Keratinocyte (primary cell): ENCODE results near the gene ZNF474. TPM values are rescaled to one million over a fixed set of nuclear protein-coding genes. Genes with fewer than 3 reads are reported as not detected.

ENCODE experiments used
- DNase-seq: peaks from one replicate; pipeline ENCODE4 v3.0.0-alpha.2; 2011; ENCODE audit warnings: low read depth, missing footprints, low spot score
- FAIRE-seq: peaks from 2 replicates; lab custom pipeline; 2011; peaks lifted over from hg19 to GRCh38; lab: Jason Lieb, UNC
- H2AFZ ChIP-seq: 2 replicates; pipeline ENCODE4 v1.6.0; 2012; ENCODE audit warnings: low read length, control low read depth, inconsistent platforms; ENCODE audit not compliant: control insufficient read depth
- H3K27ac ChIP-seq: 2 replicates; pipeline ENCODE4 v1.5.1; 2011; ENCODE audit warnings: low read length; ENCODE audit not compliant: control insufficient read depth, insufficient read depth
- H3K27me3 ChIP-seq: 3 replicates; pipeline ENCODE4 v1.6.0; 2011; ENCODE audit warnings: low read length; ENCODE audit not compliant: control insufficient read depth, insufficient read depth; ENCODE audit errors: extremely low read depth
- H3K36me3 ChIP-seq, 2 experiments: 2 replicates in 1 of 2; 3 replicates in 1 of 2; pipeline ENCODE4 v1.5.1; 2011; ENCODE audit warnings: low read length in 2 of 2, mild to moderate bottlenecking in 1 of 2; ENCODE audit not compliant: control insufficient read depth in 2 of 2, insufficient read depth in 2 of 2; ENCODE audit errors: extremely low read depth in 1 of 2
- H3K4me1 ChIP-seq: 3 replicates; pipeline ENCODE4 v1.5.1; 2011; ENCODE audit warnings: low read length; ENCODE audit not compliant: control insufficient read depth, insufficient read depth; ENCODE audit errors: extremely low read depth
- H3K4me2 ChIP-seq: 3 replicates; pipeline ENCODE4 v1.6.0; 2011; ENCODE audit warnings: low read depth, low read length; ENCODE audit not compliant: control insufficient read depth, insufficient read depth; ENCODE audit errors: extremely low read depth
- H3K4me3 ChIP-seq, 3 experiments: fragments of 200-600 bp in 1 of 3; sonication (generic) in 1 of 3; 2 replicates in 2 of 3; 3 replicates in 1 of 3; pipeline ENCODE4 v1.5.1; 2011 to 2016; ENCODE audit warnings: low read length in 3 of 3, mild to moderate bottlenecking in 3 of 3, control low read depth in 2 of 3, inconsistent platforms in 1 of 3, low read depth in 1 of 3, mixed read lengths in 1 of 3, mixed run types in 1 of 3, moderate library complexity in 1 of 3; ENCODE audit not compliant: control insufficient read depth in 2 of 3, insufficient read depth in 2 of 3; ENCODE audit errors: extremely low read depth in 1 of 3
- H3K79me2 ChIP-seq: 2 replicates; pipeline ENCODE4 v1.6.0; 2012; ENCODE audit warnings: low read length; ENCODE audit not compliant: control insufficient read depth, insufficient read depth
- H3K9ac ChIP-seq: 3 replicates; pipeline ENCODE4 v1.6.0; 2011; ENCODE audit warnings: low read length; ENCODE audit not compliant: control insufficient read depth, insufficient read depth; ENCODE audit errors: extremely low read depth
- H3K9me1 ChIP-seq: 3 replicates; pipeline ENCODE4 v1.6.0; 2011; ENCODE audit warnings: low read length; ENCODE audit not compliant: control insufficient read depth, insufficient read depth; ENCODE audit errors: extremely low read depth
- H3K9me3 ChIP-seq: 2 replicates; pipeline ENCODE4 v1.5.1; 2012; ENCODE audit warnings: low read depth, low read length; ENCODE audit not compliant: control insufficient read depth
- H4K20me1 ChIP-seq: 3 replicates; pipeline ENCODE4 v1.6.0; 2011; ENCODE audit warnings: low read length; ENCODE audit not compliant: control insufficient read depth, insufficient read depth; ENCODE audit errors: extremely low read depth
- EZH2 ChIP-seq: IDR thresholded peaks from one replicate; pipeline ENCODE4 v1.6.1; 2012; ENCODE audit warnings: inconsistent platforms, mild to moderate bottlenecking, low read length, moderate library complexity
- dilution Hi-C: fragments of 300-500 bp; cut with MboI; formaldehyde crosslinking; loops from one replicate; pipeline ENCODE4 v1.7.0; 2020; ENCODE audit warnings: low sequenced_read_pairs; ENCODE audit not compliant: extremely low pct_ligation_motif_present
- polyA plus RNA-seq, 5 experiments: library from polyadenylated mRNA; depleted of rRNA in 3 of 5; stranded (reverse) in 3 of 5; stranded (forward) in 1 of 5; unstranded in 1 of 5; fragments of >200 nt; gene quantifications; 1 replicate in 1 of 5; 2 replicates in 3 of 5; 3 replicates in 1 of 5; pipeline versions ENCODE4 v1.2.1 to v1.2.3, GENCODE V29; 2011 to 2012; ENCODE audit warnings: missing spikeins in 2 of 5, low read depth in 1 of 5, low replicate concordance in 1 of 5
- TF ChIP-seq, protein P1 (sequence below), 3 experiments: IDR thresholded peaks in 1 of 3; conservative IDR thresholded peaks in 1 of 3; optimal IDR thresholded peaks in 1 of 3; 2 replicates in 2 of 3; 3 replicates in 1 of 3; pipeline versions ENCODE3 to v1.5.1; 2011; ENCODE audit warnings: low read length in 3 of 3, mild to moderate bottlenecking in 3 of 3, moderate library complexity in 2 of 3, control low read depth in 1 of 3, inconsistent platforms in 1 of 3; ENCODE audit not compliant: insufficient read depth in 2 of 3; ENCODE audit errors: extremely low read depth in 1 of 3

The ZNF474 gene
- polyA plus RNA-seq, 1 donor (not counting 4 experiments of a cell fraction or from before 2014, with no cell fraction given) = 0.05 TPM

DNA sequence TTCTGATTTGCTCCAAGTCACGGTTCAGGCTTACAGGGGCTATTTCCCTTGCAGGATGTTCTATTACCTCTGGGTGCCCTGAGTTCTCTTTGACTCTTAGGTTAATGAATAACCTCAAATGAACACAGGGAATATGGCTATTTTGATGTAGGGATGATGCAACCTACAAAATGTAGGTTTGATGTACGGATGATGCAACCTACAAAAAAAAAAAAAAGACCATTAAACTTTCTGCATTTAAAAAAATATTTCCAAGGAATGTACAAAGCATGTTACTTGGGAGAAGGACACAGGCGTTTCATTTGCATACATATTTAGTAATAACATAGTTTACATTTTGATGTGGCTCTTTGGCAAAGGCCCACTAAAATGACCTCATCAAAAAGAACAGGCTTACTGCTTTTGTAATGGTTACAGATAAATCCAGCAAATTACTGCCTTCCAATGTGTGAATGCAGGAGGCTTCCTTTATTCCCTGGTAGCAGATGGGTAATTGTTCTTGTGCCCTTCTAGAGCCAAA is 36.3 kb downstream of the ZNF474 start:
- no peak overlapping the region for H2AFZ ChIP-seq
- H3K4me3 ChIP-seq = no peak overlapping the region
- no peaks in the 10 kb centered on the region for H4K20me1 ChIP-seq
- no peak overlapping the region for H3K9ac ChIP-seq
- dilution Hi-C loops = no loop called here
- H3K27me3 ChIP-seq = no peaks in the 10 kb centered on the region
- TF ChIP-seq EZH2 = no peak
- TF ChIP-seq, protein P1, sequence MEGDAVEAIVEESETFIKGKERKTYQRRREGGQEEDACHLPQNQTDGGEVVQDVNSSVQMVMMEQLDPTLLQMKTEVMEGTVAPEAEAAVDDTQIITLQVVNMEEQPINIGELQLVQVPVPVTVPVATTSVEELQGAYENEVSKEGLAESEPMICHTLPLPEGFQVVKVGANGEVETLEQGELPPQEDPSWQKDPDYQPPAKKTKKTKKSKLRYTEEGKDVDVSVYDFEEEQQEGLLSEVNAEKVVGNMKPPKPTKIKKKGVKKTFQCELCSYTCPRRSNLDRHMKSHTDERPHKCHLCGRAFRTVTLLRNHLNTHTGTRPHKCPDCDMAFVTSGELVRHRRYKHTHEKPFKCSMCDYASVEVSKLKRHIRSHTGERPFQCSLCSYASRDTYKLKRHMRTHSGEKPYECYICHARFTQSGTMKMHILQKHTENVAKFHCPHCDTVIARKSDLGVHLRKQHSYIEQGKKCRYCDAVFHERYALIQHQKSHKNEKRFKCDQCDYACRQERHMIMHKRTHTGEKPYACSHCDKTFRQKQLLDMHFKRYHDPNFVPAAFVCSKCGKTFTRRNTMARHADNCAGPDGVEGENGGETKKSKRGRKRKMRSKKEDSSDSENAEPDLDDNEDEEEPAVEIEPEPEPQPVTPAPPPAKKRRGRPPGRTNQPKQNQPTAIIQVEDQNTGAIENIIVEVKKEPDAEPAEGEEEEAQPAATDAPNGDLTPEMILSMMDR (optimal IDR thresholded peaks at IDR 0.05 in 1 of 3, IDR thresholded peaks at IDR 0.05 in 1 of 3, conservative IDR thresholded peaks at IDR 0.05 in 1 of 3; ENCODE audit: extremely low read depth in 1 of 3, insufficient read depth in 2 of 3, low read length in 3 of 3) = no peak
- H3K36me3 ChIP-seq = no peaks in the 10 kb centered on the region
- H3K27ac ChIP-seq = no peak overlapping the region
- peaks cover 31% of the 10 kb centered on the region for H3K4me1 ChIP-seq
- no peaks in the 10 kb centered on the region for H3K9me1 ChIP-seq
- H3K79me2 ChIP-seq = no peaks in the 10 kb centered on the region
- no peaks in the 10 kb centered on the region for H3K9me3 ChIP-seq
- DNase-seq = no peak
- H3K4me2 ChIP-seq = no peak overlapping the region
- FAIRE-seq = no peak

DNA sequence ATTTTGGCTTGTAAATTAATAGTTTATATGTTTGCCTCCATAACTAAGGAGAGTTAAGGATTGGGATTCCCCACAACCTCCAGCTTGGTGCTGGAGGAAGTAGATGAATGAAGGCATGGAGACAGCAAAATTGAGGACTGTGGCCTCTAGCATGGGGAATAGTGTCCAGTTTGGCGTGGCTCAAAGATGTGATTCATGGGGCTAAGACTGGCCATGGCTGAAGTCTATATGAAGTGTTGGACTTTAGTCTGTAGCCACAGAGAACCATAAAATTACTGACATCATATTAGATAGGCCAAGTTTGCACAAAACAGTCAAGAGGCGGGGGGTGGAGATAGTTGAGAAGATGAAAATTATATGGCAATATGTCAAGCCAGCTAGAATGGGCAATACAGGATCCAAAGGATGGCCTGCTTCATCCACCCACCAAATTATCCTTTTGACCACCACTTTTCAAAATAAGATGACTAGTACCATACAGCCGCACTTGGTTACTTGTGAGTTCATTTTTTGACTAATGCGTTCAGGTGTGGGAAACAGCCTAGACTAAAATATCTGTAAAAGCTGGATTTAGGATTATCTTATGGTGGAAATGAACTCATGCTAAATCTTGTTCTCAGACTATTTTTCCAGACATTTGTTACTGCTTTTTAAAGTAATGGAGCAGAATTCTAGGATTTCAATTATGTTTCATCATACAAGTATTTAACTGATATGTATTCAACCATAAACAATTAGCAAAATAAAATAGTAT is 40.2 kb downstream of the ZNF474 start:
- Histone ChIP-seq H3K4me1 (peaks cover 8% of the 10 kb centered on the region), H3K9me1 (no peaks in the 10 kb centered on the region), H3K36me3 (no peaks in the 10 kb centered on the region), H3K27me3 (no peaks in the 10 kb centered on the region), H3K4me2 (no peak overlapping the region), H3K9me3 (no peaks in the 10 kb centered on the region), H3K79me2 (no peaks in the 10 kb centered on the region), H4K20me1 (no peaks in the 10 kb centered on the region), H3K27ac (no peak overlapping the region), H2AFZ (no peak overlapping the region), H3K9ac (no peak overlapping the region), H3K4me3 (no peak overlapping the region)
- FAIRE-seq = no peak
- dilution Hi-C loops = no loop called here
- DNase-seq = no peak
- TF ChIP-seq, protein P1 (optimal IDR thresholded peaks at IDR 0.05 in 1 of 3, IDR thresholded peaks at IDR 0.05 in 1 of 3, conservative IDR thresholded peaks at IDR 0.05 in 1 of 3; ENCODE audit: extremely low read depth in 1 of 3, insufficient read depth in 2 of 3, low read length in 3 of 3) = no peak
- no peak for TF ChIP-seq EZH2
